Spleen (tissue), 11 donors: Measurements from ENCODE around the gene IFT80. TPM values are rescaled to one million over a fixed set of nuclear protein-coding genes. Genes with fewer than 3 reads are reported as not detected.

ENCODE experiments used
- DNase-seq: peaks from one replicate; pipeline ENCODE4 v3.0.0-alpha.2; 2020
- H3K27ac ChIP-seq, 8 donors: fragments of 200-600 bp; sonication (generic) in 7 of 8; 1 replicate in 4 of 8; 2 replicates in 4 of 8; pipeline versions ENCODE4 v1.5.0 to v1.8.0; 2016 to 2021; ENCODE audit warnings: inconsistent platforms in 4 of 8, mild to moderate bottlenecking in 4 of 8, moderate library complexity in 1 of 8
- H3K27me3 ChIP-seq, 7 donors: fragments of 200-600 bp; sonication (generic) in 6 of 7; replicated peaks in 1 of 7; 1 replicate in 4 of 7; 2 replicates in 3 of 7; pipeline versions ENCODE4 v1.5.0 to v1.8.0; 2016 to 2021; ENCODE audit warnings: inconsistent platforms in 3 of 7, mild to moderate bottlenecking in 1 of 7
- H3K36me3 ChIP-seq, 6 donors: fragments of 200-600 bp; sonication (generic) in 5 of 6; 1 replicate in 4 of 6; 2 replicates in 2 of 6; pipeline versions ENCODE4 v1.5.0 to v1.8.0; 2016 to 2021; ENCODE audit warnings: inconsistent platforms in 2 of 6
- H3K4me1 ChIP-seq, 6 donors: fragments of 200-600 bp; sonication (generic) in 5 of 6; 1 replicate in 3 of 6; 2 replicates in 3 of 6; pipeline versions ENCODE4 v1.5.0 to v1.8.0; 2016 to 2021; ENCODE audit warnings: inconsistent platforms in 3 of 6
- H3K4me3 ChIP-seq, 8 donors: fragments of 200-600 bp; sonication (generic) in 7 of 8; 1 replicate in 4 of 8; 2 replicates in 4 of 8; pipeline versions ENCODE4 v1.5.0 to v1.8.0; 2016 to 2021; ENCODE audit warnings: inconsistent platforms in 4 of 8, mild to moderate bottlenecking in 4 of 8, moderate library complexity in 2 of 8
- H3K9me3 ChIP-seq, 8 donors: fragments of 200-600 bp; sonication (generic) in 7 of 8; 1 replicate in 4 of 8; 2 replicates in 4 of 8; pipeline versions ENCODE4 v1.5.0 to v1.8.0; 2016 to 2021; ENCODE audit warnings: inconsistent platforms in 4 of 8
- CTCF ChIP-seq, 11 experiments: fragments of 200-600 bp in 7 of 11; fragments of 450-650 bp in 4 of 11; sonication (generic) in 4 of 11; IDR thresholded peaks in 8 of 11; conservative IDR thresholded peaks in 3 of 11; 1 replicate in 7 of 11; 2 replicates in 4 of 11; pipeline versions ENCODE4 v1.4.0 to v1.8.0; 2016 to 2021; ENCODE audit warnings: antibody characterized with exemption in 11 of 11, inconsistent platforms in 4 of 11, mild to moderate bottlenecking in 1 of 11
- POLR2A ChIP-seq, 3 donors: fragments of 450-650 bp; IDR thresholded peaks; one replicate each; pipeline ENCODE4 v1.5.1; 2017; ENCODE audit warnings: antibody characterized with exemption in 3 of 3, mild to moderate bottlenecking in 1 of 3
- POLR2AphosphoS5 ChIP-seq, 3 donors: sonication (generic); formaldehyde crosslinking; IDR thresholded peaks; one replicate each; pipeline ENCODE4 v1.5.1; 2017; ENCODE audit warnings: antibody characterized with exemption in 3 of 3
- WGBS, 5 donors: extraction: QIAGEN DNeasy Blood & Tissue Kit in 3 of 5; methylation state at CpG; one replicate each; pipeline versions ENCODE4 v1.1.5 to v1.1.7; 2013 to 2018; 5-methylcytosine and 5-hydroxymethylcytosine counted together
- intact Hi-C: fragments of 100-400 bp; cut with DNase I; formaldehyde crosslinking; loops from one replicate; pipeline ENCODE4 v1.15.0; 2023; ENCODE audit warnings: low total_unique reads
- polyA plus RNA-seq, 3 donors: library from polyadenylated mRNA; stranded (reverse); fragments of 200-250 nt; gene quantifications; one replicate each; pipeline ENCODE4 v1.2.1, GENCODE V29; 2013
- total RNA-seq, 7 donors: library from RNA; depleted of rRNA in 3 of 7; stranded (reverse); fragments of >200 nt in 3 of 7; fragmentation: NEBNext Ultra II Directional in 4 of 7; extraction: Animal tissue kit (Norgen Biotek cat#: 25700) in 4 of 7; gene quantifications; one replicate each; pipeline versions ENCODE4 v1.1.0 to v1.2.1, GENCODE V29; 2016 to 2021
- donor health status: healthy with polysubstance abuse.
- donor health status: DM: no; HTN: no; CAD: no; lungs with moderate emphysema.
- donor health status: DM: no; HTN: no; CAD: no.
- donor health status: Bipolar disorder and iron deficiency.
- donor health status: healthy.
- donor health status: DM: no; HTN: no; CAD: no.
- donor health status: DM: yes; HTN: yes; CAD: no.

IFT80 gene
- total and polyA plus RNA-seq, 10 donors, result 15.3 to 44.0 (median 21.5) TPM

- H3K4me3 ChIP-seq, result peak overlapping the region in 7 of 8 donors; percentile 49 to 83 (median 56)
- peaks cover 13 to 37% (median 27%) of the 10 kb centered on the region in 6 donors for H3K4me1 ChIP-seq
- peak overlapping the region in 3 of 8 donors; percentile 37 to 62 (median 54) for H3K27ac ChIP-seq
- no peaks in the 10 kb centered on the region for H3K36me3 ChIP-seq
- intact Hi-C loops, result no loop called here
- 5 to 13% (median 8%) methylated on average over 14 to 16 of the region's 16 CpGs for WGBS, 5 donors
- H3K27me3 ChIP-seq, result peaks cover 4 to 73% (median 35%) of the 10 kb centered on the region in 7 donors
- no peaks in the 10 kb centered on the region for H3K9me3 ChIP-seq
- no peak for DNase-seq
- TF ChIP-seq POLR2AphosphoS5 (IDR thresholded peaks at IDR 0.05) (no peak), POLR2A (IDR thresholded peaks at IDR 0.05) (no peak), CTCF (IDR thresholded peaks at IDR 0.05 in 8 of 11, conservative IDR thresholded peaks at IDR 0.05 in 3 of 11) (no peak)
Measured at GRCh38 chr3:160224811-160225175, 174.2 kb downstream of the IFT80 start.

- DNase-seq, result no peak
- H3K27ac ChIP-seq, result no peak overlapping the region
- 17 to 35% (median 27%) methylated on average over 12 of the region's 12 CpGs for WGBS, 5 donors
- no peaks in the 10 kb centered on the region for H3K36me3 ChIP-seq
- peaks cover 4 to 68% (median 35%) of the 10 kb centered on the region in 7 donors for H3K27me3 ChIP-seq
- peaks cover 13 to 37% (median 27%) of the 10 kb centered on the region in 6 donors for H3K4me1 ChIP-seq
- intact Hi-C loops, result no loop called here
- H3K4me3 ChIP-seq, result no peak overlapping the region
- TF ChIP-seq POLR2A (IDR thresholded peaks at IDR 0.05) (no peak), CTCF (IDR thresholded peaks at IDR 0.05 in 8 of 11, conservative IDR thresholded peaks at IDR 0.05 in 3 of 11) (no peak), POLR2AphosphoS5 (IDR thresholded peaks at IDR 0.05) (no peak)
- no peaks in the 10 kb centered on the region for H3K9me3 ChIP-seq
Measured at GRCh38 chr3:160224256-160224655, 174.8 kb downstream of the IFT80 start.

GRCh38 chr3:160221019-160221418 is 178.0 kb downstream of the IFT80 start:
- intact Hi-C loops, result no loop called here
- DNase-seq, result no peak
- 11 to 22% (median 18%) methylated on average over 2 of the region's 2 CpGs for WGBS, 5 donors
- no peaks in the 10 kb centered on the region for H3K9me3 ChIP-seq
- peaks cover 1 to 24% (median 17%) of the 10 kb centered on the region in 6 donors for H3K4me1 ChIP-seq
- no peak overlapping the region for H3K4me3 ChIP-seq
- H3K27ac ChIP-seq, result no peak overlapping the region
- no peaks in the 10 kb centered on the region for H3K36me3 ChIP-seq
- peaks cover 0 to 52% (median 19%) of the 10 kb centered on the region in 7 donors for H3K27me3 ChIP-seq
- TF ChIP-seq CTCF (IDR thresholded peaks at IDR 0.05 in 8 of 11, conservative IDR thresholded peaks at IDR 0.05 in 3 of 11) (no peak), POLR2AphosphoS5 (IDR thresholded peaks at IDR 0.05) (no peak), POLR2A (IDR thresholded peaks at IDR 0.05) (no peak)

- DNase-seq, result no peak
- Histone ChIP-seq H3K36me3 (no peaks in the 10 kb centered on the region), H3K27me3 (peaks cover 0 to 46% (median 9%) of the 10 kb centered on the region in 7 donors), H3K27ac (no peak overlapping the region), H3K4me1 (peaks cover 0 to 14% (median 8%) of the 10 kb centered on the region in 6 donors), H3K9me3 (no peaks in the 10 kb centered on the region), H3K4me3 (no peak overlapping the region)
- TF ChIP-seq POLR2A (IDR thresholded peaks at IDR 0.05) (no peak), CTCF (IDR thresholded peaks at IDR 0.05 in 8 of 11, conservative IDR thresholded peaks at IDR 0.05 in 3 of 11) (no peak), POLR2AphosphoS5 (IDR thresholded peaks at IDR 0.05) (no peak)
- intact Hi-C loops, result no loop called here
- 92 to 99% (median 97%) methylated on average over 2 of the region's 2 CpGs for WGBS, 5 donors
Measured at GRCh38 chr3:160220038-160220437, 179.0 kb downstream of the IFT80 start.
